ENCODE measurements around the gene PCCA.

DNA sequence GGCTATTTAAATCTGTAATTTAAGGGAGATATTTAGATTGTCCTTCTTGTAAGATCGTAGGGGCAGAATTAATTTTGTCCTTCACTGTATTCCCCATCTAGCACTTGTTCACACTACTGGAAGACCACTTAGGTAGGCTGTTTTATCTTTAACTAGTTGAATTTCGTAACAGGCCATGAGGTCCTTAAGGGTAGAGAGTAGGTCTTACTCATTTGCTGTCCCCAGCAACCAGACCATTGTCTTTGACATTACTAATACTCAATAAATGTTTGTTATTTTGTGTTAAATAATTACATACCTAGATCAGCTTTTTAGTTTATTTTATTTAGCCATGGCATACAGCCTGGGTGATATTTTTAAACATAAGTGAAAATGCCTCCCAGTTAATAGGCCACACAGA lies 177.1 kb downstream of the PCCA start:
- TF ChIP-seq, protein P1, sequence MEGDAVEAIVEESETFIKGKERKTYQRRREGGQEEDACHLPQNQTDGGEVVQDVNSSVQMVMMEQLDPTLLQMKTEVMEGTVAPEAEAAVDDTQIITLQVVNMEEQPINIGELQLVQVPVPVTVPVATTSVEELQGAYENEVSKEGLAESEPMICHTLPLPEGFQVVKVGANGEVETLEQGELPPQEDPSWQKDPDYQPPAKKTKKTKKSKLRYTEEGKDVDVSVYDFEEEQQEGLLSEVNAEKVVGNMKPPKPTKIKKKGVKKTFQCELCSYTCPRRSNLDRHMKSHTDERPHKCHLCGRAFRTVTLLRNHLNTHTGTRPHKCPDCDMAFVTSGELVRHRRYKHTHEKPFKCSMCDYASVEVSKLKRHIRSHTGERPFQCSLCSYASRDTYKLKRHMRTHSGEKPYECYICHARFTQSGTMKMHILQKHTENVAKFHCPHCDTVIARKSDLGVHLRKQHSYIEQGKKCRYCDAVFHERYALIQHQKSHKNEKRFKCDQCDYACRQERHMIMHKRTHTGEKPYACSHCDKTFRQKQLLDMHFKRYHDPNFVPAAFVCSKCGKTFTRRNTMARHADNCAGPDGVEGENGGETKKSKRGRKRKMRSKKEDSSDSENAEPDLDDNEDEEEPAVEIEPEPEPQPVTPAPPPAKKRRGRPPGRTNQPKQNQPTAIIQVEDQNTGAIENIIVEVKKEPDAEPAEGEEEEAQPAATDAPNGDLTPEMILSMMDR (IDR thresholded peaks at IDR 0.05) = no peak
- TF ChIP-seq POLR2A (IDR thresholded peaks at IDR 0.05) = no peak

All from adrenal gland (tissue), 5 donors.